ENCODE measurements around the gene ARHGAP6. TPM values are rescaled to one million over a fixed set of nuclear protein-coding genes. Genes with fewer than 3 reads are reported as not detected.

The ARHGAP6 gene
- total and polyA plus RNA-seq, 9 of the 15 experiments (the other 6 are each of a cell fraction or from before 2014, with no cell fraction given): 12.5 to 63.6 (median 41.8) TPM

- TF ChIP-seq TRIM25 (IDR thresholded peaks at IDR 0.05; ENCODE audit: borderline replicate concordance) (no peak), ZNF316 (IDR thresholded peaks at IDR 0.05) (peak; percentile 89), RUNX1 (IDR thresholded peaks at IDR 0.05; ENCODE audit: low read depth) (peak; percentile 77; the same call in 1 of the 2 replicates), CEBPB (tag; IDR thresholded peaks at IDR 0.05) (peak; percentile 72), ZBTB2 (IDR thresholded peaks at IDR 0.05) (peak; percentile 71; the same call in 1 of the 2 replicates), FOXJ2 (tag; IDR thresholded peaks at IDR 0.05) (no peak), NFATC3 (IDR thresholded peaks at IDR 0.05) (no peak), ZBTB7A (IDR thresholded peaks at IDR 0.05; ENCODE audit: borderline replicate concordance, control insufficient read depth, low read depth, low read length) (no peak), ASH1L (IDR thresholded peaks at IDR 0.05; ENCODE audit: borderline replicate concordance, low read depth, partially characterized antibody) (no peak), ETV1 (tag; conservative IDR thresholded peaks at IDR 0.05; ENCODE audit: low read depth) (peak; percentile 50), MTA1 (IDR thresholded peaks at IDR 0.05; ENCODE audit: borderline replicate concordance) (peak; percentile 66), SRF (CRISPR knock-in tag; IDR thresholded peaks at IDR 0.05) (no peak), SIN3A (IDR thresholded peaks at IDR 0.05; ENCODE audit: borderline replicate concordance in 2 of 2, control insufficient read depth in 1 of 2, low read depth in 2 of 2, low read length in 2 of 2) (no peak), ZBTB1 (CRISPR knock-in tag; IDR thresholded peaks at IDR 0.05; ENCODE audit: borderline replicate concordance, low read depth) (no peak), ETS2 (tag; IDR thresholded peaks at IDR 0.05; ENCODE audit: borderline replicate concordance, poor library complexity, severe bottlenecking) (no peak), LCOR (CRISPR knock-in tag; IDR thresholded peaks at IDR 0.05) (peak; percentile 92), POLR3A (IDR thresholded peaks at IDR 0.05; ENCODE audit: borderline replicate concordance, extremely low read depth, insufficient read depth, insufficient read length) (no peak), POU5F1 (IDR thresholded peaks at IDR 0.05; ENCODE audit: borderline replicate concordance, low read depth, low read length, partially characterized antibody) (no peak), CREB1 (IDR thresholded peaks at IDR 0.05) (no peak; the same call in 1 of the 2 replicates), CREB1 (CRISPR knock-in tag; IDR thresholded peaks at IDR 0.05) (no peak), RFX7 (CRISPR knock-in tag; IDR thresholded peaks at IDR 0.05) (no peak), STAT5A (IDR thresholded peaks at IDR 0.05; ENCODE audit: borderline replicate concordance, low read length) (peak; percentile 92), PHF20 (IDR thresholded peaks at IDR 0.05; ENCODE audit: partially characterized antibody) (no peak), RB1 (IDR thresholded peaks at IDR 0.05; ENCODE audit: low read depth) (peak; percentile 55)
These were observed 204.3 kb downstream of the ARHGAP6 start (continued) for GRCh38 chrX:11461201-11462001.
